HG03521 (cell line): ENCODE data around the gene GALNT16.

Experiments
- ATAC-seq: cut with Tn5 transposase; IDR thresholded peaks from one replicate; pipeline ENCODE4 v1.9.1; 2021; ENCODE audit warnings: mild to moderate bottlenecking, moderate library complexity; ENCODE audit not compliant: unreplicated experiment

GALNT16 gene

DNA sequence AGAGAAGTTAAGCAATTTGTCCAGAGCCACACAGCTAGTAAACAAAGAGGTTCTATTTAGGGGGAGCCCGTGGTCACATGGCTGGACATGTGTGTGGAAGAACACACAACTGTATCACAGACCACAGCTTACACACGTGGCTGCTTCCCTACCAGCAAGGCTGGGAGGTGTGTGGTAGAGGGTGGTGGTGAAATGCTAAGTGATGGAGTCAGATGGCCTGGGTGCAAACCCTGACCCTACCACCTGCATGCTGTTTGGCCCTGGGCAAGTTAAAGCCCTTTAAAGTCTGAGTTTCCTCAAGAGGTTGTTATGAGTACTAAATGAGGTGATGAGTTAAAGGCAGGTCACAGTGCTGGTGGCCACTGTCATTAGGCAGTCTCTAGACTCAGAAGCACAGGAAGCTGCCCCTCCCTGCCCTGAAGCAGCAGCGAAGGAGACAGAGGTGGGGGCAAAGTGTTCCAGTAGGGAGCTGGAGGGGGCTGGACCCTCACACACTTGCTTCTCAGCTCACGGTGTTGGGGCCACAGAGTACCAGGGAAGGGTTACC lies 73.9 kb downstream of the GALNT16 start:
- no peak for ATAC-seq

DNA sequence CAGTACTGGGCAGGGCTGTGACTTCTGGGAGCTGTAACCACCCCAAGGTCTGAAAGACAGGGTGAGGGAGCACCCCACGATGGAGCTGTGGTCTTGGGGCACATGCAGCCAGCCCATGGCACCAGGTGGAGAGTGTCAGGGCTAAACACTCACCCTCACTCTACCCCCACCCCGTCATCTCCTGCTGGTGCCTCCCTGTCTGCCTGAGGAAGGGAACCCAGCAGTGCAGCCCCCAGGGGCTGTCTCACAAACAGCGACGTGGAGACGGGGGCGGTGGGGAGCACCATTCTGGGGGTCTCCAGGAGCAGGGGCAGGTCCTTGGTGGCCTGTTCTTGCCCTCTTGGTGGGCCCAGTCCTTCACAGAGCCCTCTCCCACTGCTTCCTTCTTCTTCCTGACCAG lies 74.6 kb downstream of the GALNT16 start:
- ATAC-seq, result no peak

DNA sequence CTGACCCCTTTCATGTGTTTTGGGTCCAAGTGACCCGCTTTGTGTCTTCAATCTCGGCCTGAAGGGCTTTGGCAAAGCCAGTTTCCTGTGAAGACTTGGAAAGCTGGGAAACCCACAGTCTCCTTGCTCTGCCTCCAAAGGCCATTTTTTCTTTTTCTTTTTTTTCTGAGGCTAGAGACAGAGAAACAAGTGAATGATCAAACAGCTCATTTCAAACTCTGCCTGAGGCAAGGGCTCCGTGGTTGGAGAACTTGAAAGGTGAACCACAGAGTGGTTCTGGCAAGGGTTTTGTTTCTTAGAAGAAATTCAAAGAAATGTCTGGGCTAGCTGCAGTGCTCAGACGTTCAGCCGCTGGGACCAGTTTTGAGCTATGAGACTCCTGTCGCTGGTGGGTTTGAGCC lies 75.4 kb downstream of the GALNT16 start:
- no peak for ATAC-seq

DNA sequence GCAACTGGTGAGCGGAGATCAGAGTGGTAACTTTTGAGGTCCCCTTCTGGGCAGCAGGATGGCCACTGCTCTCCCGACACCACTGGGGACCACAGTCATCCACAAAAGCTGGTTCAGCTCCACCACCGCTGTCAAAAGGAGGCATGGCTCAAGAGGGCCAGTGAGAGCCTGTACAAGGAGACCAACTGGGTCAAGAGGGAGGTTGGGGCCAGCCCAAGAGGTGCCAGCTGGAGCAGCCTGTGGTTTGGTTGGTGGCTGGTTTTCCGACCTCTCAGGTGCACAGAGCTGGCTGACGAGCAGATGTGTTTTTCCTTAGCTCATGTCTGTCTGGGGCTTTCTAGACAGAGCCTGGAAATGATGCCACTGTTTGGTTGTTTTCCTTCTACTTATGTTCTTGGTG lies 78.0 kb downstream of the GALNT16 start:
- no peak for ATAC-seq

DNA sequence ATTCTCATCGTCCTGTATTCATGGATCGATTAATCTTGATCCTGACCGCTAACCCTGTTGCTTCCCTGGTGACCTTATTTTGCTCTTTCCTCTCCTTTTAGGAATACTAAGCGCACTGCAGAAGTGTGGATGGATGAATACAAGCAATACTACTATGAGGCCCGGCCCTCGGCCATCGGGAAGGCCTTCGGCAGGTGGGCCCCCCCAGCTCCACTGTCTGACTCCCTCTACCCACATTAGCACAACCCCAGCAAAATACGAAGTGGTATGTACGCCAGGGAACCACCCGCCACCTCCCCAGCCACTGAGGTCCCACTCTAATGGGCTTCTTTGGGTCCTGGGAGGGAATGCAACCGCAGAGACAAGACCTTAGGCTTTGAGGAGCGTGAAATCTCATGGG lies 79.5 kb downstream of the GALNT16 start:
- no peak for ATAC-seq

DNA sequence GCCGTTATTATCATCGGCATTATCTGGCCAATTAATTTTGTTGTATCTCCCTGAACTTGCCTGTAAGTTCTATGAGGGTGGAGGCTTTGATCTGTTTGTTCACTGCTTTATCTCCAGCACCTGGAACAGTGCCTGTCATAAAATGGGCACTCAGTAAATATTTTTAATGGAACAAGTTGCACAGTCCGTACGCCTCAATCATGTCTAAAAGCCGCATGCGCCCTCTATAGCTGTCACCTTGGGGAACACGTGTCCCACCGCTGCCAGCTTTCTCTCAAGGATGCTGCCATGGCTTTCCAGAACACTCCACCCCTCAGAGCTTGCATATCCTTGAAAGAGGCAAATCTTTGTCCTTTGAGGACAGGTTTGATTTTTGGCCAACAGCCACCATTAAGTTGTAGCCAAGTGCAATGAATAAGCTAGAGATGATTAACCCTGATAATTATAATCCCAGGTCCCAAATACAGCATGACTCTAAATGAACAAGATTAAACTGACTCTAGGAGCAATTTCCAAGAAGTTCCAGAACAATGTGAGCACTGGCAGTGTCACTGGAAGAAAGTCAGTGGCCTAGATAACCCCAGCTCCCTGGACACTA lies 83.1 kb downstream of the GALNT16 start:
- ATAC-seq, result no peak

DNA sequence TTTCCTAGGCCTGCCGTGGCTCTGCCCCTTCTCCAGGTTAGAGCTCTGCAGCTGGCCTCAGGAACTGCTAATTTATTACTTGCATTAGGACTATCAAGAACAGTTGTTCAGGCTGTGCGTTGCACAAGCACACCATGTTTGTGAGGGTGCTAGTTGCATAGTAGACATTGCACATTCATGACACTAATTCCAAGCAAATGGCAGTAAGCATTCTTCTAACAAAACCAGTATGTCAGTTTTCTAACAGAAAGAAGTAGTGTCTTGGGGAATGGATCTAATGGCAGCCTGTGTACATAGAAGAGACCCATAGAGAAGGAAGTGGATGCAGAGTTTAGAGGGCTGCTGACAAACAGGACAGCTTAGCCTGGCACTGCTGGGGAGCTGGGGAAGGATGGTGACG lies 84.2 kb downstream of the GALNT16 start:
- no peak for ATAC-seq

DNA sequence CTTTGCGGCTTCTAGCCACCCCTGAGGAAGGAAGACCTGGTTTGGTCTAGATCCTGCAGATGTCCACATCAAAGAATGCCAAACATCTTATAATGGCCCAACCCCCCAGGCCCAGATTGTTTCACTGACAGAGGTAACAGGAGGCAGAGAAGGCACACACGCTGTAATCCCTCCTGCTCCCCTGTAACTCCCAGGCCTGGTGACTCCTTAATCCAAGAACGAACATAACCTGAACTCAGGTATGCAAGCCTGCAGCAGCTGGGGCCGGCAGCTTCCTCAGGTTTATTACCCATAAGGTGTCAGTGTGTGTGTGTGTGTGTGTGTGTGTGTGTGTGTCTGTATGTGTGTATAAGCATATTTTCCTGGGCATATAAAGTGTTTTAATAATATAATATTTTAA lies 85.4 kb downstream of the GALNT16 start:
- ATAC-seq, result no peak

DNA sequence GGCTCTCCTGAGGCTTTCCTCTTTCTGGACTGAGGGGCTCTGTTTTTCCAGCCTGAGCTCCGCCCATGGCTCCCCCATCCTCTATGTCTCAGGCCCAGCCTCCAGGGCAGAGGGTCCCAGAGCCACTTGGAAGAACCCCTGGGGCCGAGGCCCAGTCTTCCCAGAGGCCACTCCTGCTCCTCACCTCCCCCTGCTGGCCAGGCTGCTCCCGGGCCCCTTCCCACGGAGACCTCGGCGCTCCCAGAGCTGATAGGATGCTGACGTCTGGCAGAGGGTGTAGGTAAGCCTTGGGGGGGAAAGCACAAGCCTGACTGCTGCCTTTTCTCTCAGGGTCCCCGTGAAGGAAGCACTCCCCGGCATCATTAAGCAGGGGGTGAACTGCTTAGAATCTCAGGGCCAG lies 86.8 kb downstream of the GALNT16 start:
- no peak for ATAC-seq

DNA sequence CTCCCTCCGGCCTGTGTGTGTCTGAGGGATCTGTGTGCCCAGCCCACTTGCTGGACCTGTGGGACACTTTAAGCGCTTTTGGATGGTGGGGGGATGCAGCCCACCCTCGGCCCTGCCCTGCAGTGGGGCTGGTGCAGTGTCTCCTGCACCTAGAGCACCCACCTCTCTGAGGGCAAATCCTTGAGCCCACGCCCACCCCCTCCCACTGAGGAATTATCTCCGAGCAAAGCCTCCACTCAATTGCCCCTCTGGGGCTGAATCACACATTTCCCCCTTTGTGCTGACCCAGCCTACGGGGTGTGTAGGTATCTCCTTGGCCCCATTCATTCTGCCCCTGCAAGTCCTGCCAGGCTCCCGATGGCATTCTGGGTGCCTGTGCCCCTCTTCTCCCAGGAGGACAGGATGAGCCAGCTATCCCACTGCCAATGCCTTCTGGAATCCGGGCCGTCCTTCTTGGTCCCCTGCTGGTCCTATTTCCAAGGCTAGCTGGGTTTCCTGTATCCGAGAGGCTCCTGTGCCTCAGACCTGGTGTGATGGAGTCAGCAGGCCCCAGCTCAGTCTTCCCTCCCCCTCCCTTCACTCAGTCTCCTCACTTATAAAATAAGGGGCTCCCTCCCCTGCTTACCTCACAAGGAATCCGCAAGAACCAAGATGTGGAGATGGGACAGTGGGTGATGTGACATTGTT lies 89.3 kb downstream of the GALNT16 start:
- ATAC-seq, result no peak

DNA sequence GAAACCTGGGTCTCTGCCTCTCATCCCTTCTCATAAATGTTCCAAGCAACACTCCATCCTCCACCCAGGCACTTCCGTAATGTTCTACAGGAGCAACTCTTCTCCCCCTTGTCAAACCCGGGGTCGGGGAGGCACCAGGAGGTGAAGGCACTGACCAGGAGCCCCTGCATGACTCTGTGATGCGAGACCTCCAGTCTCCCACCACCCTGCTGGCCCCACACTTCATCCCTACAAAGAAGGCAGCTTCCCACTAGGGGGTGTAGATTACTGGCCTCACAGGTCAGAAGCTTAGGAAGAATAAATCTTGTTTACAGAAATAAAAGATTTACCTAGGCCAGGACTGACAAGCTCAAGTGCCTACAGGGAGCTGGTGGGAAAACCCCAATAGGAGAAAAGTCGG lies 90.9 kb downstream of the GALNT16 start:
- no peak for ATAC-seq

DNA sequence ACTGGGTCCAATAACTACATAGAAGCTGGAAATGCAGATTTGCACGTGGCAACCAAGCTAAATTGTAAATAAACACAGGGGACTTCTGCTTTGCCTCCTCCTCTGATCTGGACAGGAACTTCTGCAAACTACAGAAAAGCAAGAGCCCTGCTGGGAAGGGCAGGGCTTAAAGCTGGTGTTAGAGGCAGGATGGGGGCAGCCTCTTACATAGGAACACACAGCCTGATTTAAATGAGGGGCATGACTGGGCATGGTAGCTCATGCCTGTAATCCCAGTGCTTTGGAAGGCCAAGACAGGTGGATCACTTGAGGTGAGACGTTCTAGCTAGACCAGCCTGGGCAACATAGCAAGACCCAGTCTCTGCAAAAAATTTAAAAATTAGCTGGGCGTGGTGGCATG lies 91.4 kb downstream of the GALNT16 start:
- ATAC-seq, result no peak

DNA sequence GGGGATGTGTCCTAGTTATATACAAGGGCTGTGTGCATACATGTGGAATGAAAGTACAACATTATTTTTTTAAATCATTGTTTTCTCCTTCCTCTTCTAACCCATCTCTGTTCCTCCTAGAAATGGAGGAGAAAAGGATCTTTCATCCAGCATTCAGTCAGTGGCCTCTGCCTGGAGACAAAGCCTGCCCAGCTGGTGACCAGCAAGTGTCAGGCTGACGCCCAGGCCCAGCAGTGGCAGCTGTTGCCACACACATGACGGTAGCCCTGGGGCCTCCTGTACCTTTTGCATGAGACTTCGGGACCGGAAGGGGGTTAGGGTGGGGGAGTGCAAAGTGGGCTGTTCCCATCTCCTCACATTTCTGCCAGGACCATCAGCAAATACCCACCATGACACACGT lies 92.0 kb downstream of the GALNT16 start:
- no peak for ATAC-seq

DNA sequence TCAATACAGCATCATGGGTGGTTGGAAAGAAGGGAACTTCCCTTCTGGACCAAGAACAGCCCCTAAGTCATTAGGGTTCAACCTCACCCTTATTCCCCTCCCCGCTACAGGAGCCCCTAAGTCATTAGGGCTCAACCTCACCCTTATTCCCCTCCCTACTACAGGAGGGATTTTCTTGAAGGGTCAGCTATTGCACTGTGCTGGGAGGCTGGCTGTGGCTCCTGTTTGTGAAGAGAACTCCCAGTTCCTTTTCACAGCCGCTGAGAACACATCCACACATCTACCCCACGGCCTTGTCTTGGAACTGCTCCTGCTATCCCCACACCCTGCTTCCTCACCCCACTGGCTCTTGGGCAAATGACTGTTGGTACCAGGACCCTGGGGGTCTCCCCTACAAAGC lies 93.2 kb downstream of the GALNT16 start:
- ATAC-seq, result no peak

DNA sequence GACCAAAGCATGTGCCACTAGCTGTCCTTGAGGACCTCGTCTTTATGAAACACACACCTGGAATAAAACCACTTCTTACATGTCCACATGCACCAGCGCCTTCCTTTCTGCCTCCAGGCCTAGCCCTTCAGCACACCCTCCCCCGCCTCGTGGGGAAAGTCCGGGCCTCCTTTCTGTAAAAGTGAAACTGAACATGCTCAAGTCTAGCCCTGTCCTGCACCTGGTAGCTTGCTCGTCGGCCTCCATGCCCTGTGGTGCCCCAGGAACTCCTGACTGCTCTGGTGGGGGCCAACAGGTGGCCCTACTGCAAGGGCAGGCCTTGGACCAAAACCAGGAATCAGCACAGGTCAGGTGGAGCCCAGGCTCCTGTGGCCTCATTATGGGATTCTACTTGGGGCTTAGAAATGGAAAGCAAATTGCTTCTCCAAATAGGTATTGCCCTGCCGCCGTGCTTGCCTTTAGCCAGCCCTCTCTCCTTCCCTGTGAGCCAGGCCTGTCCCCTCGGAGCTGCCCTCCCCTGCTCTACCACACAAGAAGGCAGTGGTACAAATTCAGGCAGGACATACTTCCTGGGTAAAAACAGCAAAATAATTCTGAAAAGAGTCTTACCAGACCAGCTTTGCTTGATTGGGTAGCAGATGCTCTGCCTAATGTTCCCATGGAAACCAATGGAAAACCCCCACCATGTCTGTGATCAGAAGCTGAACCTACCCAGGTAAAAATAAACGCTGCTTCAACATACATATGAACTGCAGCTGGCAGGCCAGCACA lies 94.6 kb downstream of the GALNT16 start:
- peak; percentile 87 for ATAC-seq

DNA sequence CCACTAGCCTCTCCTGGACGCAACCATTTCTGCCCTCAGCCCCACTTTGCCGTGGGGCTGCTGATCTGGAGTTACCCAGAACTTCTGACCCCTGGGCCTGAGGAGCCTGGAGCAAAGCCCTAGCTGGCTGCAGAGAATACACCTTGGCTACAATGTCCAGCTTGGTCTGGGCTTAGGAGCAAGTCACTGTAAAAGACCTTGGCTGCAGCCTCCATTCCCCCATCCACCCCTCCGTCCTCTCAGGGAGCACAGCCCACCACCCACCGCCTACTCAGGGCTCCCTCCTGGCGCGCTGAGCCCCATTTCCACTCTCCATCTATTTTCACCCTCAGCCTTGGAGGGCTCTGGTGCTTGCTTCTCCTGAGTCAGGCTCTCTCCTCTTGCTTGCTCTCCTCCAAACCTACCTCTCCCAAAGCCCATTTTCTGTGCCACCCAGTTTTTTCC lies 95.2 kb downstream of the GALNT16 start:
- ATAC-seq, result no peak

DNA sequence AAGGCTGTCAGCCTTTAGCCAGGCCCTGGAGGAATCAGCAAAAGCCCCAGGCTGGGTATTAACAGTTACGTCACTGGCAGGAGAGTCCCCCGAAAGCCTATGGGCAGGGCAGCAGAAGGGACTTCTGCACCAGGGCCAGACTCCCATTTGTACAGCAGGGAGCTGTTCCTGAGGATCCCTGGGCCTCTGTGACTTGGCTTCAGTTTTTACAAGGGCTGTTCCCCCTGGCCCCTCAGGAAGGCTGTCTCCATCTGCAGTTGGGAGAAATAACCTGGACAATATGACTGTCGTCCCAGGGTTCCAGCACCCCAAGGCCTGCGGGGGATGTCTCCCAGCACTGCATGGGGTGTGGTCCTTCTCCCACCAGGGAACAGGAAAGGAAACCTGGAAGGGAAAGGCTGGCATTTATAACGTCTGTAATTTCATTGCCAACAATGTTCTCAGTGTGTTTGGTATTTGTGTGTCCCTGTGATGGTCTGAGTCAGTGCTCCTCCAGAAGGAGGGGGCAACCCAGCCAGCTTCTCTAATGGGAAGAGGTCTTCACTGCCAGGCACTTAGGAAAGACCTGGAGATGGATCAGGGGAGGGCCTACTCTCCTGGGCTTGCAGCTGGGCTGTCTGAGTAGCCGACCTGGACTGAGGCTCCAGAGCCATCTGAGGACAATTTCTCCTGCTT lies 95.8 kb downstream of the GALNT16 start:
- ATAC-seq, result no peak

DNA sequence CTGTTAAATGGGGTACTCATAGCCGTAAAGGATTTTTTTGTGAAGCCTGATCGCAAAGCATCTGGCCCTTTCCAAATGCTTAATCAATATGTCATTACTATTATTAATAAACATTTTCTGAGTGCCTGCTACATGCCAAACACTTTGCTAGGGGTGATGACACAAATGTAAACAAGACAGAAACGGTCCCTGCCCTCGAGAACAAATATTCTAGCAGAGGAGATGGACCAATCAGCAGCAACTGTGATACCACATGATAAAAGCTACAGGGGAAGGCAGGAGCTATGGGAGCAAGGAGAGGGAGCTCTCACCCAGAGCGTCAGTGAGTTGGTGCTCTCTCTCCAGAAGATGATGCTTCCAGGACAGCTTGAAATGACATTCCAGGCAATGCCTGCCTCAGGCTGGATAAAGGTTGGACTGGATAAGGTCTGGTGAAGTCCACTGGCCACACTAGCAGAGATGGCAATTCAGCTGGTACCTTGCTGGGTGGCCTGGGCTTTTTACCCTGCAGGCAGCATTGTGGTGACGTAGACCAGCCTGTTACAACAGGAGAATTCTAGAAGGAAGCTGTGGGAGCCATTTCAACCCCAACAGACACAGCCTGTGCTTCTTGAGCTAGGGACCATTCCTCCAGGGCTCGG lies 97.1 kb downstream of the GALNT16 start:
- no peak for ATAC-seq

DNA sequence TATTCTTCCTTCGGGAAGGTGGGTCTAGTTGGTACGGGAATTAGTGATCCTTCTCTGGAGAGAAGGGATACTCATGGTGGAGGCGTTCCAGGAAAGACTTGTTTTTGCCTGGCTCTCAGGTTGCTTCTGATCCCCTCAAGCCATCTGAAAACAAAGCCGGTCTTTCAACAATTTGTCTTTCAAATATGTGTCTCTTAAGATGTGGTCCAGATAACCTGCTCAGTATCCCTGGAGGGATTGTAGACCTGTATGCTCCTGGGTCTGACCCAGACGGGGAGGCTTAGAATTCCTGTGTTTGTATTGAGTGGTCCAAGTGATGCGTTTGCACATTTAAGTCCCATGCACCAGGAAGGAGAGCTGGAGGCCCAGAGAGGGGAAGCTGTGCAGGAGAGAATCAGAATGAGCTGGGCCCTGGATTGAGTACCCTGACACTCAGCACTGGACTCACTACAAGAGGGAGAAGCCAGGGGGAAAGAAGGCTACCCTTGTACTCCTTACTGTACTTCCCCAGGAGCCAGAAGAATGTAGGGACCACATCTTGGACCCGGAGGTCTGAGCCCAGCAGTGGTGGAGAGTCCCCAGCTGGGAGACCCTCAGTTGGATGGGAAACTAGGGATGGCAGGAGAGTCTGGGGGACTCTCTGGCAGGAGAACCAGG lies 97.7 kb downstream of the GALNT16 start:
- no peak for ATAC-seq

DNA sequence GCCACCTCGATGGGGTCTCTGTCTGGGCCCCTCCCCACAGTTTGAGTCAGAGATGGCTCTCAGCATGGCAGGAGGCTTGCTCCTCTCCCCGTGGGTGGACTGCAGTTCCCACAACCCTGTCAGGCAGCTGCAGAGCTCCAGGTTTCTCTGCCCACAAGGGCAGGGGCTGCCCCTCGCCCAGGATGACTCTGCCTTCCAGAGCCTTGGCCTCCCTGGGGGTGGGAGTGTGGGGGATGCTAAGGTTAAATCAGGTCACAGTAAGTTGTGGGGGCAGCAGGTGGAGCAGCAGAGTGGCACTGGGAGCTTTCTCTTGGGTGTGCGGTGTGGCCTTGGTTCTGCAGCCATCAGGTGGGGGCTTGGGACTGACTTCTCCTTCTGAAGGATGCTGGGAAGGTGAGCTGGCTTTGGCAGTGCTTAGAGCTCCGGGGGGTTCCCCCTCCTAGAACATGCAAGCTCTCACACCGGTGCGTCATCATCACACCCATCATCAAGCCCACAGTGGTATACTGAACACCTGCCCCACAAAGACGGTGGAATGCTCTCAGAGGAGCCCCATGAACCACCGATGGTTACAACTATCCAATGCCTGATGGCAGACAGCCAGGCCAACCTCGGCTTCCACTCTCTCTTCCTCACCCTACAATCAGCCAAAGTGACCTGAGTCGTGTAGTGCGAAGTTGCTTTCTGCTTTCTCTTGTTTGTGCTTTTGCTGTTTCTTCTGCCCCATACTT lies 98.4 kb downstream of the GALNT16 start:
- ATAC-seq, result no peak
